Non-pigmented ciliary epithelial cell (primary cell): ENCODE data around the gene OXCT1.
"Not testable (repeated sequence)": the region's sequence is repeated elsewhere in the genome, so short reads cannot be mapped to it uniquely, and the experiment has no call there.

Experiments used
- DNase-seq: peaks from one replicate; pipeline ENCODE4 v3.0.0-alpha.2; 2010; ENCODE audit warnings: low read depth

The OXCT1 gene

GRCh38 chr5:41773799-41774198, 96.4 kb downstream of the OXCT1 start:
- DNase-seq: no peak

GRCh38 chr5:41772785-41773442, 97.3 kb downstream of the OXCT1 start:
- no peak for DNase-seq

- no peak for DNase-seq
Measured at GRCh38 chr5:41772056-41772455, 98.2 kb downstream of the OXCT1 start.

- no peak for DNase-seq
Measured at GRCh38 chr5:41770799-41771198, 99.4 kb downstream of the OXCT1 start.

GRCh38 chr5:41768692-41769091, 101.5 kb downstream of the OXCT1 start:
- no peak for DNase-seq

- DNase-seq: no peak
Measured at GRCh38 chr5:41764650-41765049, 105.6 kb downstream of the OXCT1 start.

- DNase-seq: no peak
Measured at GRCh38 chr5:41763574-41763973, 106.7 kb downstream of the OXCT1 start.

- no peak for DNase-seq
Measured at GRCh38 chr5:41763081-41763480, 107.1 kb downstream of the OXCT1 start.

GRCh38 chr5:41762426-41762825, 107.8 kb downstream of the OXCT1 start:
- DNase-seq: no peak

GRCh38 chr5:41761663-41762062, 108.6 kb downstream of the OXCT1 start:
- no peak for DNase-seq

- no peak for DNase-seq
Measured at GRCh38 chr5:41755705-41756104, 114.5 kb downstream of the OXCT1 start.

- DNase-seq: no peak
Measured at GRCh38 chr5:41754857-41755256, 115.4 kb downstream of the OXCT1 start.

GRCh38 chr5:41751867-41752266, 118.4 kb downstream of the OXCT1 start:
- no peak for DNase-seq

GRCh38 chr5:41748631-41749030, 121.6 kb downstream of the OXCT1 start:
- DNase-seq: no peak

- DNase-seq: no peak
Measured at GRCh38 chr5:41747708-41748107, 122.5 kb downstream of the OXCT1 start.

- DNase-seq: no peak
Measured at GRCh38 chr5:41747301-41747700, 122.9 kb downstream of the OXCT1 start.

- not testable (repeated sequence) for DNase-seq
Measured at GRCh38 chr5:41742608-41743007, 127.6 kb downstream of the OXCT1 start.

GRCh38 chr5:41738710-41739354, 131.4 kb downstream of the OXCT1 start:
- DNase-seq: no peak

- peak; percentile 30 for DNase-seq
Measured at GRCh38 chr5:41736641-41737040, 133.6 kb downstream of the OXCT1 start.

GRCh38 chr5:41735213-41735612, 135.0 kb downstream of the OXCT1 start:
- no peak for DNase-seq

GRCh38 chr5:41729381-41729780, 140.8 kb downstream of the OXCT1 start:
- DNase-seq: not testable (repeated sequence)

- DNase-seq: no peak
Measured at GRCh38 chr5:41728281-41728680, 141.9 kb downstream of the OXCT1 start.

- no peak for DNase-seq
Measured at GRCh38 chr5:41722359-41722950, 147.8 kb downstream of the OXCT1 start.

- DNase-seq: no peak
Measured at GRCh38 chr5:41721516-41721915, 148.7 kb downstream of the OXCT1 start.
